Lower leg skin (tissue), 4 donors: ENCODE results near the gene SPON1. TPM values are rescaled to one million over a fixed set of nuclear protein-coding genes. Genes with fewer than 3 reads are reported as not detected.
"Not testable (repeated sequence)": the region's sequence is repeated elsewhere in the genome, so short reads cannot be mapped to it uniquely, and the experiment has no call there.

Source experiments
- DNase-seq, 2 donors: peaks; one replicate each; pipeline ENCODE4 v3.0.0-alpha.2; 2019; ENCODE audit warnings: low spot score in 2 of 2
- H3K4me3 ChIP-seq: fragments of 200-600 bp; sonication (generic); 2 replicates; pipeline ENCODE4 v1.5.1; 2017; ENCODE audit warnings: mild to moderate bottlenecking, low read depth; ENCODE audit not compliant: poor library complexity, severe bottlenecking
- POLR2A ChIP-seq, 2 donors: fragments of 450-650 bp; IDR thresholded peaks; one replicate each; pipeline ENCODE4 v1.6.1; 2016 to 2017; ENCODE audit warnings: antibody characterized with exemption in 2 of 2, mild to moderate bottlenecking in 1 of 2, moderate library complexity in 1 of 2
- WGBS, 2 donors: methylation state at CpG; one replicate each; pipeline ENCODE4 v1.1.5; 2018; 5-methylcytosine and 5-hydroxymethylcytosine counted together
- intact Hi-C: fragments of 100-400 bp; cut with DNase I; formaldehyde crosslinking; loops from one replicate; pipeline ENCODE4 v1.15.0; 2023; ENCODE audit warnings: low total_unique reads
- total RNA-seq, 4 donors: library from RNA; depleted of rRNA; stranded (reverse); fragments of >200 nt; gene quantifications; one replicate each; pipeline ENCODE4 v1.1.0, GENCODE V29; 2016
- TF ChIP-seq, protein P1 (sequence below), 3 donors: fragments of 450-650 bp; IDR thresholded peaks; one replicate each; pipeline ENCODE4 v1.5.1; 2016; ENCODE audit warnings: antibody characterized with exemption in 3 of 3, mild to moderate bottlenecking in 3 of 3, moderate library complexity in 2 of 3

The SPON1 gene
- total RNA-seq, 4 donors from 2014 or later: 3.8 to 12.3 (median 5.1) TPM

DNA sequence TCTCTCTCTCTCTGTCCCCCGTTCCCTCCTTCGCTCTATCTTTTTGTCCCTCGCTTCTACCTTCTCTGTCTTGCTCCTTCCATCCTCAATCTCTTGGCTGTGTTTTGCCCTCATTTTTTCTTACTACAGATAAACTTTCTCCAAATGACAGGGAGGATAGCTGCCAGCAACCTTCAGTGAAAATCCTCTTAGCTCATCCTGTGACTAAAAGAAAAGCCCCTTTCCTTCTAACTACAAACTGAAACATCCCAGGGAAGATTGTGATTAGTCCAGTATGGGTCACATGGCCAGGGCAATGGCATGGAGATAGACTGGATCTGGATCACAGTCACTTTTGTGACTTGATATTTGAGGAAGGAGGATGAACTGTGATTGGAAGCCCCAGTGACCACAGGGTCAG lies 10.4 kb downstream of the SPON1 start:
- no peak for DNase-seq
- WGBS, 2 donors: 89 to 91% methylated on average over 3 of the region's 3 CpGs
- no peak overlapping the region for H3K4me3 ChIP-seq
- intact Hi-C loops: no loop called here
- TF ChIP-seq, protein P1, sequence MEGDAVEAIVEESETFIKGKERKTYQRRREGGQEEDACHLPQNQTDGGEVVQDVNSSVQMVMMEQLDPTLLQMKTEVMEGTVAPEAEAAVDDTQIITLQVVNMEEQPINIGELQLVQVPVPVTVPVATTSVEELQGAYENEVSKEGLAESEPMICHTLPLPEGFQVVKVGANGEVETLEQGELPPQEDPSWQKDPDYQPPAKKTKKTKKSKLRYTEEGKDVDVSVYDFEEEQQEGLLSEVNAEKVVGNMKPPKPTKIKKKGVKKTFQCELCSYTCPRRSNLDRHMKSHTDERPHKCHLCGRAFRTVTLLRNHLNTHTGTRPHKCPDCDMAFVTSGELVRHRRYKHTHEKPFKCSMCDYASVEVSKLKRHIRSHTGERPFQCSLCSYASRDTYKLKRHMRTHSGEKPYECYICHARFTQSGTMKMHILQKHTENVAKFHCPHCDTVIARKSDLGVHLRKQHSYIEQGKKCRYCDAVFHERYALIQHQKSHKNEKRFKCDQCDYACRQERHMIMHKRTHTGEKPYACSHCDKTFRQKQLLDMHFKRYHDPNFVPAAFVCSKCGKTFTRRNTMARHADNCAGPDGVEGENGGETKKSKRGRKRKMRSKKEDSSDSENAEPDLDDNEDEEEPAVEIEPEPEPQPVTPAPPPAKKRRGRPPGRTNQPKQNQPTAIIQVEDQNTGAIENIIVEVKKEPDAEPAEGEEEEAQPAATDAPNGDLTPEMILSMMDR (IDR thresholded peaks at IDR 0.05): no peak
- TF ChIP-seq POLR2A (IDR thresholded peaks at IDR 0.05): no peak

DNA sequence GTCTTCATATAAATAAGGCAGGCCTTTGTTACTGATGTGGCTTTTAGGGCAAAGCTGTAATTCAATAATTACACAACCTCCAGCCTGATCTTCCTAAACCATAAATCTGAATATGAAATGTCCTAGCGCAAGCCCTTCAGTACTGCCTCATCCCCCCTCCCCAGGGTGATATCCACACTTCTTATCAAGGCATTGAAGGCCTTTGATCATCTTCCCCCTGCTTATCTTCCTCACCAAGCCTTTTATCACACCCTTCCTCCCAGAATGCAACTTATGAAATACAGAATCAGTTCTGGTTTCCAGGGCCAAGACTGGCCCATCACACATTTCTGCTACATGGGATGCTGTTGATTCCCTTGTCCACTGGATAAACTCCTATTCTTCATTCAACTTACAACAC lies 12.1 kb downstream of the SPON1 start:
- intact Hi-C loops: no loop called here
- no peak overlapping the region for H3K4me3 ChIP-seq
- WGBS, 2 donors: 92 to 95% methylated on average over 1 of the region's 1 CpG
- TF ChIP-seq POLR2A (IDR thresholded peaks at IDR 0.05): no peak
- TF ChIP-seq, protein P1 (IDR thresholded peaks at IDR 0.05): no peak
- DNase-seq: no peak

DNA sequence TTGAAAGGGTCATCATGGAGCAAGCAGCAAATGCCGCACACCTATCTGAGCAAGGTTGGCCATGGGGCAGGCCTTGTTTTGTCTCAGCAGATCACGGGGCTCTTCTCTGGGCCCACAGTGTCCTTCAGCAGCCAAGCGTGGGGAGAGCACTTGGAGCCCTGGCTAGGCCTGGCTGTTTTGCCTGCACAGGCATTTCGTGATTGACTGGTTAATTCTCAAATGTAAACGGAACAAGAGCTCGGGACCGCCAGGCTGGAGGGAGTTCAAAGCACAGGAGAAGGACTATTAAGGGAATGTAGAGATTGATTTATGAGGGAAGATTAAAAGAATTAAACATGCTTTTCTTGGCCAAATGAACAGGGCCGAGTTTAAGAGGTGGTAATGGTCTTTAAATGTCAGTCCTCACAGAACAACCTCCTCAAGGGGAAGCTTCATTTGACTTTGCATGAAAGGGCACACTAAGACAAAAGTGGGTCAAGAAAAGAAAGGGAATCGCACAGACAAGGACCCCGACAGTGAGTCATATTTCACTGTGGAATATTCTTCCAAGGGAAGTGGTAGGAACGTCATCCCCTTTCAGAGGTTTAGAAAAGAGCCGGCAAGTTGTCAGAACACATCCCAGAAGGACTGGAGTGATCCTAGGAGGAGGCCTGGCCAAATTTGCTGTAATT lies 20.7 kb downstream of the SPON1 start:
- intact Hi-C loops: no loop called here
- TF ChIP-seq, protein P1 (IDR thresholded peaks at IDR 0.05): no peak
- TF ChIP-seq POLR2A (IDR thresholded peaks at IDR 0.05): no peak
- H3K4me3 ChIP-seq: no peak overlapping the region
- WGBS, 2 donors: 39 to 41% methylated on average over 12 of the region's 12 CpGs
- no peak for DNase-seq

DNA sequence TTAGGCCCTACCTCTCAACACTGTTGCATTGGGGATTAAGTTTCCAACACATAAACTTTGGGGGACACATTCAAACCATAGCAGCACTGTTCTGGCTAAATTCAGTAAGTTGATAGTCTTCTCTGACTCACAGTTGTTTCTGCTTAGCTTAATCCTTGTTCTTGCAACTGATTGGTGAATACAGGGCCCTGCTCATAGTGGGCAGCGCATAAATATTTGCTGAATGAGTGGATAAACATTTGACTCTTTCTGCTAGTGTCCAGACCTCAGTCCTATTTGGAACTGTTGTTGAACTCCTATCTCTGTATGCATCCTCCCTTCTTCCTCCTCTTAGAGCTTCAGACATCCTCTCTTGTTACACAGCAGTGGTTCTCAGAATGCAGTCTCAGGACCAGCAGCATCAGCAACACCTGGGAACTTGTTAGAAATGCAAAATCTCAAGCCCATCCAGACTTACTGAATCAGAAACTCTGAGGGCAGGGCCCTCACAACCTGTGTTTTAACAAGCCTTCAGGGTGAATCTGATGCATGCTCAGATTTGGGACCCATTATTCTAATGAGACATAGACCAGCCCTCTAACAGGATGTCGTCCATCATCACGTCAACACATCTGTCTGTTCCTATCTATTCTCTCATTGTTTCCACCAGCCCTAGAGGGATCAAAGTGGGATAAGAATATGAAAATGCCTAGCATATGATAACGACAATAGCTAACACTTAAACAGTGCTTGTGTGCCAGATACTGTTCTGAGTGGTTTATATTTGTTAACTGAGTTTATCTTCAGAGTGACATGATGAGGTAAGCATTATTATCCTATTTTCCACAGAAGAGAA lies 22.3 kb downstream of the SPON1 start:
- intact Hi-C loops: no loop called here
- no peak for DNase-seq
- H3K4me3 ChIP-seq: no peak overlapping the region
- 74 to 75% methylated on average over 4 of the region's 4 CpGs for WGBS, 2 donors
- TF ChIP-seq, protein P1 (IDR thresholded peaks at IDR 0.05): no peak
- no peak for TF ChIP-seq POLR2A (IDR thresholded peaks at IDR 0.05)

DNA sequence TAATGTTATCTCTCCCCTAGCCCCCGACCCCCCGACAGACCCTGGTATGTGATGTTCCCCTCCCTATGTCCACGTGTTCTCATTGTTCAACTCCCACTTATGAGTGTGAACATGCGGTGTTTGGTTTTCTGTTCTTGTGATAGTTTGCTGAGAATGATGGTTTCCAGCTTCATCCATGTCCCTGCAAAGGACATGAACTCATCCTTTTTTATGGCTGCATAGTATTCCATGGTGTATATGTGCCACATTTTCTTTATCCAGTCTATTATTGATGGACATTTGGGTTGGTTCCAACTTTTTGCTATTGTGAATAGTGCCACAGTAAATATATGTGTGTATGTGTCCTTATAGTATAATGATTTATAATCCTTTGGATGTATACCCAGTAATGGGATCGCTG lies 24.2 kb downstream of the SPON1 start:
- H3K4me3 ChIP-seq, intact Hi-C loops, DNase-seq: not testable (repeated sequence)
- 93 to 96% methylated on average over 5 of the region's 5 CpGs for WGBS, 2 donors

DNA sequence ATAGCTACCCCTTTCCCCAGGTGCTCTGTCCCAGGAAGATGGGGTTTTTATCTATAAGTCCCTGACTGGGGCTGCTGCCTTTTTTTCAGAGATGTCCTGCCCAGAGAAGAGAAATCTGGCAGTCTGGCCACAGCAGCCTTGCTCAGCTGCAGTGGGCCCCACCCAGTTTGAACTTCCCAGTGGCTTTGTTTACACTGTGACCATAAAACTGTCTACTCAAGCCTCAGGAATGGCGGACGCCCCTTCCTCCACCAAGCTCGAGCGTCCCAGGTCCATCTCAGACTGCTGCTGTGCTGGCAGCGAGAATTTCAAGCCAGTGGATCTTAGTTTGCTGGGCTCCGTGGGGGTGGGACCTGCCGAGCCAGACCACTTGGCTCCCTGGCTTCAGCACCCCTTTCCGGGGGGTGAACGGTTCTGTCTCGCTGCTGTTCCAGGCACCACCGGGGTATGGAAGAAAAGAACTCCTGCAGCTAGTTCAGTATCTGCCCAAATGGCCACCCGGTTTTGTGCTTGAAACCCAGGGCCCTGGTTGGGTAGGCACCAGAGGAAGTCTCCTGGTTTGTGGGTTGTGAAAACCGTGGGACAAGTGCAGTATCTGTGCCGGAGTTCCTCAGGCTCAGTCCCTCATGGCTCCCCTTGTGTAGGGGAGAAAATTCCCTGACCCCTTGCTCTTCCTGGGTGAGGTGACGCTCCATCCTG lies 29.8 kb downstream of the SPON1 start:
- H3K4me3 ChIP-seq, DNase-seq, intact Hi-C loops: not testable (repeated sequence)
- 72 to 75% methylated on average over 14 to 15 of the region's 15 CpGs for WGBS, 2 donors
